CD14-positive monocyte (primary cell): ENCODE results near the gene RAB26. TPM values are rescaled to one million over a fixed set of nuclear protein-coding genes. Genes with fewer than 3 reads are reported as not detected.

Source experiments
- DNase-seq, 3 donors: peaks; one replicate each; pipeline ENCODE4 v3.0.0-alpha.2; 2011 to 2022
- H2AFZ ChIP-seq: 2 replicates; pipeline ENCODE4 v1.6.0; 2012; ENCODE audit warnings: mild to moderate bottlenecking, low read depth, low read length, inconsistent platforms; ENCODE audit not compliant: insufficient read depth, poor library complexity, severe bottlenecking
- H3K27ac ChIP-seq, 2 donors: 1 replicate in 1 of 2; 2 replicates in 1 of 2; pipeline ENCODE4 v1.5.1; 2012 to 2013; ENCODE audit warnings: low read length in 2 of 2, control low read depth in 1 of 2, inconsistent platforms in 1 of 2, low read depth in 1 of 2, mild to moderate bottlenecking in 1 of 2
- H3K27me3 ChIP-seq, 2 donors: one replicate each; pipeline versions ENCODE4 v1.6.0 to v1.6.1; 2011 to 2013; ENCODE audit warnings: low read length in 2 of 2; ENCODE audit not compliant: control insufficient read depth in 2 of 2, insufficient read depth in 2 of 2
- H3K36me3 ChIP-seq, 2 donors: replicated peaks in 1 of 2; 1 replicate in 1 of 2; 2 replicates in 1 of 2; pipeline versions ENCODE4 v1.5.1 to v1.6.1; 2012 to 2013; ENCODE audit warnings: low read length in 2 of 2, control low read depth in 1 of 2, inconsistent platforms in 1 of 2, mild to moderate bottlenecking in 1 of 2; ENCODE audit not compliant: insufficient read depth in 2 of 2, control insufficient read depth in 1 of 2
- H3K4me1 ChIP-seq, 2 donors: 1 replicate in 1 of 2; 2 replicates in 1 of 2; pipeline versions ENCODE4 v1.5.1 to v1.6.1; 2012 to 2013; ENCODE audit warnings: low read length in 2 of 2, control low read depth in 1 of 2, inconsistent platforms in 1 of 2, mild to moderate bottlenecking in 1 of 2, moderate library complexity in 1 of 2; ENCODE audit not compliant: insufficient read depth in 2 of 2, control insufficient read depth in 1 of 2
- H3K4me2 ChIP-seq: replicated peaks from 2 replicates; pipeline ENCODE3; 2012; ENCODE audit warnings: low read length, moderate library complexity, mild to moderate bottlenecking; ENCODE audit not compliant: poor library complexity, severe bottlenecking; ENCODE audit errors: extremely low read depth
- H3K4me3 ChIP-seq, 3 experiments: fragments of 200-600 bp in 1 of 3; sonication (generic) in 1 of 3; replicated peaks in 1 of 3; 1 replicate in 2 of 3; 2 replicates in 1 of 3; pipeline ENCODE4 v1.5.1; 2011 to 2013; ENCODE audit warnings: low read length in 3 of 3, mild to moderate bottlenecking in 3 of 3, control low read depth in 2 of 3, low read depth in 2 of 3, inconsistent platforms in 1 of 3, moderate library complexity in 1 of 3
- H3K79me2 ChIP-seq: 2 replicates; pipeline ENCODE4 v1.6.0; 2012; ENCODE audit warnings: mild to moderate bottlenecking, control low read depth, inconsistent platforms, low read length, moderate library complexity; ENCODE audit not compliant: insufficient read depth
- H3K9ac ChIP-seq: 2 replicates; pipeline ENCODE4 v1.6.0; 2017; ENCODE audit warnings: low read length, mild to moderate bottlenecking; ENCODE audit not compliant: insufficient read depth, poor library complexity, severe bottlenecking
- H3K9me3 ChIP-seq, 2 donors: replicated peaks in 1 of 2; 1 replicate in 1 of 2; 2 replicates in 1 of 2; pipeline versions ENCODE4 v1.5.1 to v1.6.1; 2012 to 2013; ENCODE audit warnings: low read length in 2 of 2, control low read depth in 1 of 2; ENCODE audit not compliant: control insufficient read depth in 1 of 2, insufficient read depth in 1 of 2
- H4K20me1 ChIP-seq: 2 replicates; pipeline ENCODE4 v1.6.0; 2012; ENCODE audit warnings: mild to moderate bottlenecking, low read length, control low read depth, moderate library complexity; ENCODE audit not compliant: insufficient read depth
- H3K27ac Mint-ChIP-seq, 7 donors: one replicate each; pipeline ENCODE4 v1.8.0; 2020; ENCODE audit warnings: mild to moderate bottlenecking in 7 of 7, mixed read lengths in 7 of 7, moderate library complexity in 6 of 7, inconsistent platforms in 2 of 7
- H3K27me3 Mint-ChIP-seq, 3 donors: one replicate each; pipeline ENCODE4 v1.8.0; 2021 to 2022; ENCODE audit warnings: low read depth in 3 of 3, mild to moderate bottlenecking in 3 of 3, mixed read lengths in 3 of 3, moderate library complexity in 3 of 3, inconsistent platforms in 1 of 3
- H3K36me3 Mint-ChIP-seq, 2 donors: one replicate each; pipeline ENCODE4 v1.8.0; 2020; ENCODE audit warnings: mixed read lengths in 2 of 2, inconsistent platforms in 1 of 2, mild to moderate bottlenecking in 1 of 2
- H3K4me1 Mint-ChIP-seq: one replicate; pipeline ENCODE4 v1.8.0; 2020; ENCODE audit warnings: mild to moderate bottlenecking, mixed read lengths
- H3K4me3 Mint-ChIP-seq, 2 donors: one replicate each; pipeline ENCODE4 v1.8.0; 2020; ENCODE audit warnings: mild to moderate bottlenecking in 2 of 2, mixed read lengths in 2 of 2, moderate library complexity in 1 of 2
- H3K9me3 Mint-ChIP-seq, 7 donors: one replicate each; pipeline ENCODE4 v1.8.0; 2020 to 2022; ENCODE audit warnings: mixed read lengths in 7 of 7, mild to moderate bottlenecking in 6 of 7, moderate library complexity in 6 of 7, inconsistent platforms in 2 of 7
- WGBS: methylation state at CpG from one replicate; pipeline ENCODE4 v1.1.5; 2013; ENCODE audit warnings: missing lambda C conversion rate; ENCODE audit not compliant: insufficient coverage; 5-methylcytosine and 5-hydroxymethylcytosine counted together
- intact Hi-C, 2 donors: fragments of 100-400 bp; cut with micrococcal nuclease; formaldehyde crosslinking; loops; one replicate each; pipeline versions ENCODE4 v1.15.0 to v1.15.1; 2023
- polyA plus RNA-seq, 3 donors: library from polyadenylated mRNA; depleted of rRNA in 1 of 3; unstranded in 2 of 3; stranded (reverse) in 1 of 3; fragments of 300-500 nt in 2 of 3; fragments of >200 nt in 1 of 3; fragmentation: Illumina TruSeq in 2 of 3; gene quantifications; 1 replicate in 2 of 3; 2 replicates in 1 of 3; pipeline ENCODE4 v1.2.3, GENCODE V29; 2012 to 2021
- TF ChIP-seq, protein P1 (sequence below): fragments of 200-600 bp; IDR thresholded peaks from one replicate; pipeline ENCODE4 v1.8.0; 2022; ENCODE audit warnings: antibody characterized with exemption, mild to moderate bottlenecking

Gene RAB26
- polyA plus RNA-seq, 3 donors = not detected

DNA sequence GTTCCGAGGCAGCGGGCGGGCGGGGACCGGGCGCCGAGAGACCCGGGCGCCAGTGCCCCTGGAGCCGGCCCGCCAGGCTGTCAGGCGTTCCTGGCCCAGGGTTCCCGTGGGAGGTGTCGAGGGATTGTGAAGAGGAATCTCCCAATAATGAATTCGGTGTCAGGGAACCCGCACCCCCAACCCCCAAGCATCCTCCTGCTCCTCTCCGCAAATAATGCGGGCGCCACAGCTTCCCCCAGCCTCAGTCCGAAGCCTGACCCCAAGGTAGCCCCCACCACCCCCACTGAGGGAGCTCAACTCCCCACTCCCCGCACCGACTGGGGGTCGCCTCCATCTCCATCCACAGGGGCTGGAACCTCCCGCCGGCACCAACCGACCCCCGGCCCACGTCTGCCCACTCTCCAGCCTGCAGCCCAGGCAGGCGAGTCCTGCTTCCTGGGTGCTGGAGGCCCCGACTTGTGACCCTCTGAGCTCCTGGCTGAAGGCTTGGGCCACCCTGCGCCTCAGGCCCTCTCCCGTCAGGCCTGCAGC, 48.6 kb downstream of the RAB26 start:
- Histone ChIP-seq H2AFZ (no peak overlapping the region), H4K20me1 (no peaks in the 10 kb centered on the region), H3K9ac (no peak overlapping the region), H3K4me3 (no peak overlapping the region), H3K4me2 (no peak overlapping the region), H3K4me1 (peaks cover 3 to 7% of the 10 kb centered on the region in 2 donors), H3K27ac (no peak overlapping the region), H3K79me2 (no peaks in the 10 kb centered on the region), H3K9me3 (peaks cover 0 to 7% of the 10 kb centered on the region in 2 donors), H3K36me3 (no peaks in the 10 kb centered on the region), H3K27me3 (peaks cover 35 to 56% of the 10 kb centered on the region in 2 donors)
- Mint-ChIP-seq H3K27me3 (peaks cover 52 to 82% (median 60%) of the 10 kb centered on the region in 3 donors), H3K27ac (no peak overlapping the region), H3K4me1 (peaks cover 4% of the 10 kb centered on the region), H3K4me3 (peak overlapping the region; percentile 27 to 76), H3K9me3 (peaks cover 0 to 16% (median 4%) of the 10 kb centered on the region in 7 donors), H3K36me3 (no peaks in the 10 kb centered on the region)
- WGBS = 26% methylated on average over 20 of the region's 32 CpGs
- TF ChIP-seq, protein P1, sequence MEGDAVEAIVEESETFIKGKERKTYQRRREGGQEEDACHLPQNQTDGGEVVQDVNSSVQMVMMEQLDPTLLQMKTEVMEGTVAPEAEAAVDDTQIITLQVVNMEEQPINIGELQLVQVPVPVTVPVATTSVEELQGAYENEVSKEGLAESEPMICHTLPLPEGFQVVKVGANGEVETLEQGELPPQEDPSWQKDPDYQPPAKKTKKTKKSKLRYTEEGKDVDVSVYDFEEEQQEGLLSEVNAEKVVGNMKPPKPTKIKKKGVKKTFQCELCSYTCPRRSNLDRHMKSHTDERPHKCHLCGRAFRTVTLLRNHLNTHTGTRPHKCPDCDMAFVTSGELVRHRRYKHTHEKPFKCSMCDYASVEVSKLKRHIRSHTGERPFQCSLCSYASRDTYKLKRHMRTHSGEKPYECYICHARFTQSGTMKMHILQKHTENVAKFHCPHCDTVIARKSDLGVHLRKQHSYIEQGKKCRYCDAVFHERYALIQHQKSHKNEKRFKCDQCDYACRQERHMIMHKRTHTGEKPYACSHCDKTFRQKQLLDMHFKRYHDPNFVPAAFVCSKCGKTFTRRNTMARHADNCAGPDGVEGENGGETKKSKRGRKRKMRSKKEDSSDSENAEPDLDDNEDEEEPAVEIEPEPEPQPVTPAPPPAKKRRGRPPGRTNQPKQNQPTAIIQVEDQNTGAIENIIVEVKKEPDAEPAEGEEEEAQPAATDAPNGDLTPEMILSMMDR = no peak
- intact Hi-C loops = loop anchor here in 1 of 2 donors (5.0 kb wide), 1 partner anchor 55 kb away; the partner anchor contains the start of gene ECI1
- DNase-seq = no peak

DNA sequence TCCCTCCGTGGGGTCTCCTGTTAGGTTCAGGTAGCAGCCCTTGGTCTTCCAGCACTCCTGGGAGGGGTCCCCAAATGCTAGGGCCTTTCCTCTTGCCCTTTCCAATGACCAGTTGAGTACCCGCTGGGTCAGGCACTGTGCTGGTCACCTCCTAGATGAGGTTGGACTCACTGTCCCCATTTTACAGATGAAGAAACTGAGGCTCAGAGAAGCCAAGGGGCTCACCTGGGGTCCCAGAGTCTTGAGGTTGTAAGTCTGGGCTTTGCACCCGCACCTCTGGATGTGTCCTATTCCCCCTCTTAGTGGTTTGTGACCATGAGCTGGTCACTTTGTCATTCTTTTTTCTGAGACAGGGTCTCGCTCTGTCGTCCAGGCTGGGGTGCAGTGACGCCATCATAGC, 49.3 kb downstream of the RAB26 start:
- peaks cover 4% of the 10 kb centered on the region for H3K4me1 Mint-ChIP-seq
- H3K27me3 Mint-ChIP-seq = peaks cover 52 to 79% (median 60%) of the 10 kb centered on the region in 3 donors
- no peaks in the 10 kb centered on the region for H4K20me1 ChIP-seq
- H3K4me1 ChIP-seq = peaks cover 3 to 7% of the 10 kb centered on the region in 2 donors
- intact Hi-C loops = loop anchor here in 1 of 2 donors (5.0 kb wide), 1 partner anchor 55 kb away; the partner anchor contains the start of gene ECI1
- H3K9me3 Mint-ChIP-seq = peaks cover 0 to 18% (median 6%) of the 10 kb centered on the region in 7 donors
- H3K4me3 Mint-ChIP-seq = peak overlapping the region in 1 of 2 donors; percentile 76
- TF ChIP-seq, protein P1 = no peak
- H3K9me3 ChIP-seq = peaks cover 0 to 7% of the 10 kb centered on the region in 2 donors
- peaks cover 35 to 56% of the 10 kb centered on the region in 2 donors for H3K27me3 ChIP-seq
- 76% methylated on average over 5 of the region's 6 CpGs for WGBS
- H3K36me3 Mint-ChIP-seq = no peaks in the 10 kb centered on the region
- no peak overlapping the region for H3K4me3 ChIP-seq
- H3K79me2 ChIP-seq = no peaks in the 10 kb centered on the region
- DNase-seq = no peak
- no peaks in the 10 kb centered on the region for H3K36me3 ChIP-seq
- H3K9ac ChIP-seq = no peak overlapping the region
- H3K27ac Mint-ChIP-seq = no peak overlapping the region
- no peak overlapping the region for H3K27ac ChIP-seq
- no peak overlapping the region for H2AFZ ChIP-seq
- no peak overlapping the region for H3K4me2 ChIP-seq
